H1 (cell line): ENCODE results near the gene DYRK1A. TPM values are rescaled to one million over a fixed set of nuclear protein-coding genes. Genes with fewer than 3 reads are reported as not detected.

Source experiments
- KDM1A ChIP-seq: fragments of 200-600, 300-600 bp; sonication (generic); IDR thresholded peaks from 2 replicates; pipeline ENCODE4 v1.7.1; 2016; ENCODE audit warnings: mild to moderate bottlenecking, low read length, borderline replicate concordance
- TBP ChIP-seq: IDR thresholded peaks from 2 replicates; pipeline ENCODE4 v1.6.1; 2011; ENCODE audit warnings: low read depth, low read length, improper control_type of control experiment
- polyA plus RNA-seq, 7 experiments: library from polyadenylated mRNA; depleted of rRNA in 3 of 7; stranded (reverse) in 5 of 7; unstranded in 2 of 7; fragments of >200 nt in 5 of 7; fragments of 200-250 nt in 2 of 7; gene quantifications; 1 replicate in 5 of 7; 2 replicates in 1 of 7; 4 replicates in 1 of 7; pipeline versions ENCODE4 v1.2.1 to v1.2.3, GENCODE V29; 2011 to 2013; ENCODE audit warnings: missing spikeins in 2 of 7, mixed read lengths in 2 of 7
- total RNA-seq: library from RNA; stranded (reverse); fragmentation: NEBNext Ultra II Directional; extraction: Animal tissue kit (Norgen Biotek cat#: 25700); gene quantifications from 2 replicates; pipeline ENCODE4 v1.2.1, GENCODE V29; 2021

The DYRK1A gene
- total and polyA plus RNA-seq, 2 of the 8 experiments (the other 6 are each of a cell fraction or from before 2014, with no cell fraction given), result 61.1 to 62.2 TPM

DNA sequence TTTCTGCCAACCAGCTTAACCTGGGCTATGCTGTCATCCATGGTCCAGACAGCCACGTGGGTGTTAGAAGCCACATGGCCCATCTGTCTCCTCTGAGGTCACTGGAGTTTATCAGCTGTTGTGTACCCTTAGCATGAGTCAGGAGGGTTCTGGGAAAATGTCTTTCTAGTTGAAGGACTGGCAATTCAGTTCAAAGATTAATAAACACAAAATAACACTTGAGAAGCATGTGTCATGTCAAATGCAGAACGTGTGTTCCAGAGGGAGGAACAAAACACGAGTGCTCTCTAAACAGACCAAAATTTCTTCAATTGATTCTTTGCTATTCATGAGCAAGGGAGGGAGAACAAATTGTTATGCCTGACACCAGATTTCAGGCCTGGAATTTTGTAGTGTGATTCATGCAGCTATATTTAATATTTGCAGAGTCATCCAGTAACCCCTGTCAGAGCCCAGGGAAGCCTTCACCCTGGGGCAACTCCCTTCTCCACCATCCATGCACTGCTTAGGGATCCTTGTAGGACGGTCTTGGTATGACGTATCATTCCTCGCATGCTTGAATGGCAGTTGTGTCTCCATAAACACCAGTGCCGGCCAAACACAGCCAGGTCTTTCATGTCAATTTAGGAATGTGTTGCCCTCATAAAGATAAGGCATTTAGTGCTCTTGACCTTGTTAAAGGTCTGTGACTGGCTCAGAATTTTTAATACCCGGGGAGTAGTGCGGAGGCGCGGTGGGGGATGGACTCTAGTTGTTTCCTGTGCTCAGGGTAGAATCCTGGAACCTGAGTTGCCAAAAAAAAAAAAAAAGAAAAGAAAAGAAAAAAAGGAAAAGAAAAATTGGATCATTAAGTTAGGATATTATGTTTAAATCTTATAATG is 27.7 kb upstream of the DYRK1A start (continued):
- TF ChIP-seq KDM1A, result no peak
- no peak for TF ChIP-seq TBP
